COLO829 (cell line): ENCODE data around the gene GALNT14.

Experiments
- DNase-seq: peaks from one replicate; pipeline ENCODE4 v3.0.0; 2012; ENCODE audit warnings: low spot score

The GALNT14 gene

DNA sequence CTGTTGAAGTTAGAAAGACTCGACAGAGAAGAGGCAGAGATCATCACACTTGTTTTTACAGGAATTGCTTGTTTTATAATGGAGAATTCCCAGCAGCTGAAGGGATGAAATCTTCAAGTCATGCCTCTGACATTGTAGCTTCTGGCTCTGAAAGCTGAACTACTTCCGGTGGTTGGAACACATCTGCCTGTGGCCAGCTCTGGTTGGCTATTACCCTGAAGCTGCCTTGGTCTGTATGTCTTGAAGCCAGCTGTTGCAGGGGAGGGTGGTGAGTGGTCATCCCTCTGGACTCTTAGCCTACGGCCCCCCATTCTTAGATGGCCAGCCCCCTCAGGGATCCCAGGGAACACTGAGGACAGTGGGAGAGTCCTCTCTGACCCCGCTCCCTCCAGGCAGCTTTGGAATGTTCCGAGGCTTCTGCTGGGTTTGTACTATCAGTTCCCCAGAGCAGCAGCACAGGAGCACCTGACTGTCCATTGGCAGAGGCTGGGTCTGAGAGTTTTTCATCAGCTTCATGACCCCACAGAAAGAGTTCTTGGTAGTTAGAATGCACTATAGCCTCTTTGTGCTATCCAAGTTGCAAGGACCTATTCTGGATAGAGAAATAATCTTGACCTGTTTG is 243.6 kb downstream of the GALNT14 start:
- DNase-seq, result no peak

DNA sequence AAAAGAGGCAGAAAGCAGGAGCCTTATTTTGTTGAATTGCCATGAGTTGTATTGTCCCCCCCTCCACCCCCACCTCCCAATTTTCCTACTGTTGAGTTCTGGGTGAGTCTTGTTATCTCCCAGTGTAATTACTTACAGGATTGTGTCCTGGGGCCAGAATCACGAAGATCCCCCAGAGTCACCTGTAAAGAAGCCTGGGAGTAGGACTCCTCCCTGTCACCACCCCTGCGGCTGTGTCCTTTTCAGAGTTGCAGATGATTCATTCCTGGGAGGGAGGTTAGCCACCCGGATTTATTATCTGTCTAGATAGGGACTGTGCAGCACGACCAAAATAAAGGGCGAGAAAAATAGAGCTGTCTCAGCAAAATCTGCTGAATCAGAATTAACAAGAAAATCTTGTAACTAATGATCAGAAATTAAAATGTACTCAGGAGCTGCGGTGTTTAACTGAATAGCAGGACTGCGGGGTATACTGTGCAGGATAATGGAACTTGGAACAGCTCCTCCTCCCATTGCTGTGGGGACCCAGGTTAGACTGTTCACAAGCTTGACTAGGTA is 249.3 kb downstream of the GALNT14 start:
- no peak for DNase-seq

DNA sequence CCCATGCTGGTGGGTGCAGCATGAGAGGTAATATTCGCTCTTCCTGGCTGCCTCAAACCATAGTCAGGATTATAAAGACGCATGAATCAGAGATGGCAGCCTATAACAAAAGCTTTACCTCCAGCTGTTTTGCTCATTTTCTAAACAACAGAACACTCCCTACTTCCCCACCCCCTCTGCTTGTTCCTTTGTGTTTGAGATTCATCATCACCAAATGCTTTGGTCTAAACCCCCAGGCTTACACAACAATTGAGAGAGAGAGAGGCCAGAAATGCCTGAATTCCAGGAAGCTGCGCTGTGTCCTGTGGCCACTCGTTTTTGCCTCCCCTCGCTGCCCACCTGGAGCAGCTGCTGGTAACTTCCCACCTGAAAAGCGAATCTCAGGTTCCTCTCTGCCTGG is 252.2 kb downstream of the GALNT14 start:
- DNase-seq, result no peak

DNA sequence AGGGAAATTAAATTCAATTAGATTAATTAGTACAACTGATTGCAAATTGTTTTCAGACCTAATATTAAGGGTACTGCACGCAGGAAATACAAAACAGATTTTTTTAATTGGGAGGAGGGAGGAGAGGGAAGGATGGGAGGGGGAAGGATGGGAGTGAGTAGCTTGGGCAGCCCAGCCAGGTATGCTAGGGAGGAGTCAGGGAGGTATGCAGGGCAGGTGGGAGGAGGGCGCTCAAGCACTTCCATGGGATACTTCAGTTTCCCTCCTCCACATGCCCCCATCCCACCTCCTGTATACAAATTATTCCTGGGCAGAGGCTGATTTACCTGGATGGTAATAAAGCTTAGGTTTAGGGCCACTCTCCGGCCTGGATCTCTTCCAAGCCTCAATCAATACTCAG is 254.4 kb downstream of the GALNT14 start:
- no peak for DNase-seq

DNA sequence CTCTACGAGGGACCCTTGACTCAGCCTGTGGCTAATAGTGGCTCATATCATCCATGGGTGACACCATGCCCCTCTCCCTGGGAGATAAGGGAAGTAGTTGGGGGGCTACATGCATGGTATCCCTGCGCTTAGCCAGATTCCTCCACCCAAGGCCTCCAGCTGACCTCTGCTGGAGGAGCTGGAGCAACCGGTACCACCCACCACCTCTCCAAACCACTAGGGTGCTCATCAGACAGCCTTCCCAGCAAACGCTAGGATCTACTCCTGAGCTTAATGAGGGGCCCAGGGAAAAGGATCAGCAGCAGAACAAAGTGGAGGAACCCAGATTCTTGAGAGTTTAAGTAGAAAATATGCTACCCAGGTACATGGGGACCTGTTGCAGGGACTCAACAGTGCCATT is 255.1 kb downstream of the GALNT14 start:
- DNase-seq, result no peak

DNA sequence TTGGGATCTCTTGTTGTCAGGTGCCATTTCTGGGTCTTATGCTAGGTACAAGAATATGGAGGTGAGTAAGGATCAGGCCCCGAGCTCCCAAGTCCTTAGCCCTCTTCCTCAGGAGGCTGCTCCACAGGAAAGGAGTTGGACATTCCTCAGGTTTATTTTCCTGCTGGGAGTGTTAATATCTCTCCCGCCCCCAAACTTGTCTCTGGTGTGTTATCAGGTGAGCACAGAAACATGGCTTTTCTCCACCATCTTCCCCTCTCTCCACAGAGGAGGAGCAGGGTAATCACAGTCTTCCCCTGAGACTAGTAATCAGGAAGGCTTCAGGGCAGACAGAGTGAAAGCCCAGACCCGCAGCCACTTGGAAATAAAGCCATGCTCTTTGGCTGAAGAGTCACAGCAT is 257.7 kb downstream of the GALNT14 start:
- no peak for DNase-seq

DNA sequence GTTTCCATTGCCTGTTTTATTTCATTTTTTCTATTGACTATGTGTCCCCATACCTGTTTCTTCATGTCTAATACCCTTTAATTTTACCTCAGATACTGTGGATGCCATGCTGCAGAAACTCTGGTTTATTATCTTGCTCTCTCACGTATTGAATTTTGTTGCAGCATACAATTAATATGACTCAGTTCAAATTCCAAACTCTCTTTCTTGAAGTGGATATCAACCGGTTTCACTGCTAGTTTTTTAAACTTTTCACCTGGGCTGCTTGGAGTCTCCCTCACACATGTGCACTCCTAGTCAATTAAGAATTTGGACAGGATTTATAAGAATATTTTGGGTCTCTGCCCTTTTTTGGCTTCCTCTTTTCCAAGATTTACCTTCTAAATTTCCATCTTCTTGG is 260.4 kb downstream of the GALNT14 start:
- DNase-seq, result no peak

DNA sequence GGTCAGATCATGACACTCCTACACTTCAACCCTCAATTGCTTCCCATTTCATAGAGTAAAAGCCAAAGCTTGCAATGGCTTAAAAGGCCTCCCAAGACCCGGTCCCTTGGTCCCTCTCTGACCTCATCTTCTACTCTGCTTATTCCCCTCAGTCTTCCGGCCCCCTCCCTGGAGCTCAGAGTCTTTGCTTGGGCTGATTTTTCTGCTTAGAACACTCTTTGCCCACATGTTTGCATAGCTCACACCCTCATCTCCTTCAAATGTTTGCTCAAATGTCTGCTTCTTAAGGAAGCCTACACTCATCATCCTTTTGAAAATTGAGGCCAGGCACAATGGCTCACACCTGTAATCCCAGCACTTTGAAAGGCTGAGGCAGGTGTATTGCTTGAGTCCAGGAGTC is 265.4 kb downstream of the GALNT14 start:
- no peak for DNase-seq

DNA sequence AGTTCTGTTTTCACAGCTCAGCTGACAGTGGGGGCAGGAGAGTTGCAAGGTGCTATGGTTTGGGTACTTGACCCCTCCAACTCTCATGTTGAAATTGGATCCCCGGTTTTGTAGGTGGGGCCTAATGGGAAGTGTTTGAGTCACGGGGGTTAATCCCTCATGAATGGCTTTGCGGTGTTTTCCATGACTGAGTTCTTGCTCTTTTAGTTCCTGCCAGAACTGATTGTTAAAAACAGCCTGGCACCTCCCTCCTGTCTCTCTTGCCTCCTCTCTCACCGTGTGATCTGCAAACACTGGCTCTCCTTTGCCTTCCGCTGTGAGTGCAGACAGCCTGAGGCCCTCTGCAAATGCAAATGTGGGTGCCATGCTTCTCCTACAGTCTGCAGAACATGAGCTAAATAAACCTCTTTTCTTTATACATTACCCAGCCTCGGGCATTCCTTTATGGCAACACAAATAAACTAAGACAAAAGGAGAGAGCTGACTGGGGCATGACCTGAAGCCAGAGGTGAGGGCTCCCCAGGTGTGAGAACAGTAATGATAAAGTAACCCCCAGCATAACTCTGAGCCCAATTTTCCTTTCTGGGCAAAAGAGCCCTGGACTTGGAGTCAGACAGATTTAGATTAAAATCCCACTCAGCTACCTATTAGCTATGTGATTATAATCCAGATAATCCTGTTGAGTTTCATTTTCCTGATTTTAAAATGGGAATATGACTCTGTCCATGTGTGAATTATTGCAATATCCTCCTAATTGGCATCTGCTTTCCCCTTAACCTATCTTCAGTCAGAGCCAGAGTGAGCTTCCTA is 266.1 kb downstream of the GALNT14 start:
- no peak for DNase-seq

DNA sequence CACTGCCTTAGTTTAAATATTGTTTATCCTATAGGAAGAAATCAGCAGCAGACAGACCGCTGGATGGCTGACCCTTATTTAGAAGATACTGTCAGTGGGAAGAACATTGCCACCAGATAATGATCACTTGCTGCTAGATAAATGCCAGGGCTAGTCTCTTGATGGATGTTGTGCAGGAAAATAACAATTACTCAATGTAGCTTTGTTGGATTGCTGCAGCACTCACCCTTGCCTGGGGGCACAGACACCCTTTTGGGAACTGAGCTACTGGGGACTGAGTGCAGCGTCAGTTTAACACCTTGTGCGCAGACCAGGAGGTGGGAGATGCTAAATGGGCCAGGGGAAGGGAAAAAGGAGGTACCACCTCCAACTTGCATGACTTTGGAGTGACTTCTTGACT is 266.8 kb downstream of the GALNT14 start:
- no peak for DNase-seq

DNA sequence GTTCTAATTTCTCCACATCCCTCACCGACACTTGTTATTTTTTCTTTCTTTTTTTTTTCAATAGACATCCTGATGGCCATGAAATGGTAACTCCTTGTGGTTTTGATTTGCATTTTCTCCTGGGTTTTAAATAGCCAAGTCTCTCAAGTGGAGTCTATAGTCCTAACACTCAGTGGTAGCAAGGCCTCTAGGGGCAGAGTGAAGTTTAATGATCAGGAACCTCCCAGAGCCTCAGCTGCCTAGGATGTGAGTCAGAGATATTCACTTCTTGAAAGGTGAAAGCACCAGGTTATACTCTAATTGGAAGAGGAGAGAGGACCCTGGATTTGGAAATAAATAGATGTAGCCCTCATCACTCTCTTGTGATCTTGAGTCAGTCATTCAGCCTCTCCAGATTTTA is 268.3 kb downstream of the GALNT14 start:
- no peak for DNase-seq

DNA sequence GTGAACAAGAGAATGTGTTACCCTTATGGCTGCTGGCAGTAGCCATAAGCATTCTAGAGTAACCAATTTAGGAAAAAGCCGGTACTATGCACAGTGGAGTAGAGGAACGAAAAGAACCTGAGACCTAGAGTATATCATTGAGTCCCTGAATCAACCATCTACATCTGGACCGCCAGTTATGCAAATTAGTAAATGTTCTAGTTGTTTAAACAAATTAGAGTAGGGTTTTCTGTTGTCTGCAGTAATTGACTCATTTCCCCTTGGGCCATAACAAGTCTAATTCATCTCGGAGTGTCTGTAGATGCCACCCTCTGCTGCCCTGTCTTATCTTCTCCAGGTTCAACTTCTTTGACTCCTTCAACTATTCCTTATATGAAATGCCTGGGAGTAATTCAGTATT is 270.9 kb downstream of the GALNT14 start:
- no peak for DNase-seq

DNA sequence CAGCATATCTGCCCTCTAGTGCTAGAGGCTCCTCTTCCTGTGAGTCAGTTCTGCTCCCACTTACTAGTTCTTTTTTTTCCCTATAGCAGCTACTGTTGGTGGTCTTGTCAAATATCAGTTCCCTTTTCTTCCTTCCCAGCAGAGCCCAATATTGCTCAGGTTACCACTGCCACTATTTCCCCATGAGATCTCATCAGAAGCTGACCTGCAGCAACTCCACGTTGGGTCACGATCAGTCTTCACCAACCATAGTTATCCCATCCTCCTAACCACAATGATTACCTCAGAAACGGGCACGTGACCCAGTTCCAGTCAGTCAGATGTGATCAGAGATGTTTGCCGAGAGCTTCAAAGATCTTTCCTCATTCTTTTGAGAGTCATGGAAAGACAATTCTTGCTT is 271.3 kb downstream of the GALNT14 start:
- no peak for DNase-seq

DNA sequence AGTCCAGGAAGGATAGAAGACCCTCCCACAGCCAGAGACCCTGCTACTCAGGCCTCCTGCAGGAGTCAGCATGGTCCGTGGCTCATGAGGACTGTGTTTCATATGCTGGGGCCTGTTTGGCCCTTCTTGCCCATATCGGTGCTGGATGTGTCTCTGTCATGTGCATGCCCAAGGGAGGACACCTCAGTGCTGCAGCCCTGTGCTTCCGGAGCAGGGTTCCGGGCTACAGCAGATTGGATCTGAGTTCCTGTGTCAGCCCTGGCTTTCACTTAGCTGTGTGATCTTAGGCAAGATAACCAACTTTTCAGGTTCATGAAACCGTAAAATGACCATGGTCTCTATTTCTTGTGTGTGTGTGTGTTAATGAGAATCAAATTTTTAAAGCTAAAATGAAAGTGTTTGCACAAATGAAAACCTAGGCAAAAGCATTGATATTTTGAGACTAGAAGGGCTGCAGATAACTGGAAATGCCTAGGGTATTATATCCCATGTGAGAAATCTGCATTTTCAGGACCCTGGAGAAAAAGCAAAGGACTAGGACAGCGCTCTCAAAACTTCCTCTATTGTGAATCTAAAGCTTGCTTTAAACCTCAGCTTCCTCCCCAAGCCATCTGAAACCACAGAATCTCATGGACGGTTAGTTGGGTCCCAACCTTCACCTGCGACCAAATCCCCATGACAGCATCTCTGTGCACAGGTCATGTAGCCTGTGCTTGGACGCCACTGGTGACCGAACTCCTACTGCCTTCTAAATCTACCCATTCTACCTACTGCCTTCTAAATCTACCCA is 272.2 kb downstream of the GALNT14 start:
- no peak for DNase-seq

DNA sequence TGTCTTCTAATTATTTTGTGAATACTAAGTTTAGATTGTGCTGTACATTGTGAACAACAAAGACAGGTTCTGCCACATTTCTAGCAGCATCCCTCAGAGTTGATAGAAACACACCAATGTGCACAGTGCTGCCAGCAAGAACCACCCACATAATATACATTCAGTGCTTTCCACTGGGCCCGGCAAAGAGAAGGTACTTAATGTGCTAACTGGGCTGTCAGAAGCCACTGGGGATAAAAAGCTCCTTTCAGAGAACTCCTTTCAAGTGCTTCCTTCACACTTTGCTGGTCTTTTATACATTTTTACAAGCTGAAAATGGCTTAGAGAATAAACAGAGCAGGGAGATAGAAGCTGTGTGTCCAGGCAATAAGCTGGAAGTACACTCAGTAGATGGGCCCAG is 273.0 kb downstream of the GALNT14 start:
- no peak for DNase-seq

DNA sequence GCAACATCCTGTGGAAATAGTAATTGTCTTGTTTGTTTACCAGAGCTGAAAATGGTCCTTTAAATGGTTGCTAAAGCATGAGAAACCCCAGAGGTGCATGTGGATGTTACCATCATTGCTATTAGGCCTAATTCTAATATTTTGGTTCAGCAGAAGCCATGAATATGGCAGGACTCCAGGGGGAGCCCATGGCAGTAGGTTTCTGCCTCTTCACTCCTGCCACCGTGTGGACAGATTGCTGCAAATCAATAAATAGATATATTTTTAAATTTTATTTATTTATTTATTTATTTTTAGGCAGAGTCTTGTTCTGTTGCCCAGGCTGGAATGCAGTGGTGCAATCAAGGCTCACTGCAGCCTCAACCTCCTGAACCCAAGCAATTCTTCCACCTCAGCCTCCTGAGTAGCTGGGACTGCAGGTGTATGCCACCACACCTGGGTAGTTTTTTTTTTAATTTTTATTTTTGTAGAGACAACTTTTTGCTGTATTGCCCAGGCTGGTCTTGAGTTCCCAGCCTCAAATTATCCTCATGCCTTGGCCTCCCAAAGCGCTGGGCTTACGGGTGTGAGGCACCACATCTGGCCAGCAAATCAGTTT is 276.1 kb downstream of the GALNT14 start:
- DNase-seq, result peak; percentile 54

DNA sequence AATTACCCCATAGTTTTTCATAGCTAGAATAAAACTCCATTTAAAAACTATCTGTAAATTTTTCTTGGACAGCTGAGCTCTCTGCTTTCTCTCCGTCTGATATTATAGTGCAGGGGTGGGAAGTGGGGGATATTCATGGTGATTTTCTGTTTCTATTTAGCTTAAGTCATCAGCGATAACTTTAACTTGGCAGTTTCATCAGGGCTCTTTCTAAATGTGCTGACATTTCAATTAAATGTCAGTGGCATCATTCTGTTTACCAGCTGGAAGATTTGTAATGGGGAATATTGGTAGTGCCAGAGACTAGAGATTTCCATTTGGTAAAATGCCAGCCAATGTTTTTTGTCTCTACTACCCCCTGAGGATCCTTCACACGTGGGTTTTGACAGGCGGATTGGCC is 277.5 kb downstream of the GALNT14 start:
- DNase-seq, result no peak
